IMR-90 (cell line): Measurements from ENCODE around the gene METTL4. TPM values are rescaled to one million over a fixed set of nuclear protein-coding genes. Genes with fewer than 3 reads are reported as not detected.

Experiments
- ATAC-seq: fragments of 200-7000 bp; cut with Tn5 transposase; 2 replicates; pipeline ENCODE4 v1.9.1; 2020; ENCODE audit warnings: low read depth, mild to moderate bottlenecking, moderate library complexity
- BruUV-seq: library from RNA; stranded (reverse); fragments of 400-500 nt; replicated peaks from 2 replicates; lab custom pipeline; 2021; lab: Mats Ljungman, UMichigan
- CTCF ChIA-PET: fragments of 300-600 bp; formaldehyde crosslinking; extraction: SDS; loops from one replicate; lab custom pipeline; 2021; ENCODE audit warnings: antibody characterized with exemption; lab: Yijun Ruan, JAX
- POLR2A ChIA-PET: fragments of 300-600 bp; sonication (Branson Sonifier 250); formaldehyde crosslinking; loops from one replicate; lab custom pipeline; 2022; ENCODE audit warnings: antibody characterized with exemption; ENCODE audit not compliant: unreplicated experiment; lab: Charles Lee
- DNase-seq: peaks from one replicate; pipeline ENCODE4 v3.0.0; 2013
- H2AFZ ChIP-seq: replicated peaks from 2 replicates; pipeline ENCODE3; 2013; ENCODE audit warnings: low read length, mild to moderate bottlenecking; ENCODE audit not compliant: poor library complexity
- H2AK5ac ChIP-seq: 2 replicates; pipeline ENCODE4 v1.6.1; 2013; ENCODE audit warnings: low read depth, low read length, inconsistent platforms
- H2AK9ac ChIP-seq: replicated peaks from 2 replicates; pipeline ENCODE3; 2013; ENCODE audit warnings: mild to moderate bottlenecking, low read depth, low read length, moderate library complexity; ENCODE audit not compliant: poor library complexity
- H2BK120ac ChIP-seq: 2 replicates; pipeline ENCODE4 v1.6.1; 2013; ENCODE audit warnings: low read depth, low read length, inconsistent platforms
- H2BK15ac ChIP-seq: 3 replicates; pipeline ENCODE4 v1.6.1; 2013; ENCODE audit warnings: low read depth, low read length, inconsistent platforms
- H2BK20ac ChIP-seq: 2 replicates; pipeline ENCODE4 v1.6.1; 2013; ENCODE audit warnings: low read depth, mild to moderate bottlenecking, inconsistent platforms, low read length, moderate library complexity
- H2BK5ac ChIP-seq: 2 replicates; pipeline ENCODE4 v1.6.1; 2013; ENCODE audit warnings: mild to moderate bottlenecking, low read depth, low read length, inconsistent platforms; ENCODE audit not compliant: poor library complexity, severe bottlenecking
- H3K14ac ChIP-seq: replicated peaks from 2 replicates; pipeline ENCODE4 v1.6.1; 2013; ENCODE audit warnings: low read depth, low read length, inconsistent platforms
- H3K18ac ChIP-seq: 2 replicates; pipeline ENCODE4 v1.6.1; 2013; ENCODE audit warnings: low read depth, low read length, control low read depth
- H3K23ac ChIP-seq: 2 replicates; pipeline ENCODE4 v1.6.1; 2013; ENCODE audit warnings: low read depth, low read length, inconsistent platforms
- H3K27ac ChIP-seq: 2 replicates; pipeline ENCODE4 v1.5.1; 2013; ENCODE audit warnings: mild to moderate bottlenecking, control low read depth, low read length; ENCODE audit not compliant: insufficient read depth
- H3K27me3 ChIP-seq: 2 replicates; pipeline ENCODE4 v1.6.1; 2013; ENCODE audit warnings: low read length; ENCODE audit not compliant: control insufficient read depth, insufficient read depth
- H3K36me3 ChIP-seq: 2 replicates; pipeline ENCODE4 v1.6.1; 2013; ENCODE audit warnings: low read length, mixed read lengths; ENCODE audit not compliant: control insufficient read depth, insufficient read depth
- H3K4ac ChIP-seq: 2 replicates; pipeline ENCODE4 v1.6.1; 2013; ENCODE audit warnings: low read depth, low read length, inconsistent platforms
- H3K4me1 ChIP-seq: 2 replicates; pipeline ENCODE4 v1.6.1; 2013; ENCODE audit warnings: low read length, mixed read lengths; ENCODE audit not compliant: control insufficient read depth, insufficient read depth
- H3K4me2 ChIP-seq: 2 replicates; pipeline ENCODE4 v1.6.1; 2013; ENCODE audit warnings: low read depth, mild to moderate bottlenecking, control low read depth, low read length, moderate library complexity
- H3K4me3 ChIP-seq: 2 replicates; pipeline ENCODE4 v1.5.1; 2013; ENCODE audit warnings: low read depth, mild to moderate bottlenecking, control low read depth, low read length, moderate library complexity; ENCODE audit not compliant: insufficient read depth
- H3K56ac ChIP-seq: 2 replicates; pipeline ENCODE4 v1.6.1; 2013; ENCODE audit warnings: low read length, inconsistent platforms; ENCODE audit not compliant: insufficient read depth; ENCODE audit errors: extremely low read depth
- H3K79me1 ChIP-seq, 2 experiments: 2 replicates each; pipeline ENCODE4 v1.6.1; 2013; ENCODE audit warnings: low read length in 2 of 2, inconsistent platforms in 1 of 2, low read depth in 1 of 2
- H3K9ac ChIP-seq: 2 replicates; pipeline ENCODE4 v1.6.1; 2013; ENCODE audit warnings: low read depth, low read length, control low read depth
- H3K9me1 ChIP-seq: 2 replicates; pipeline ENCODE4 v1.6.1; 2013; ENCODE audit warnings: low read length, inconsistent platforms; ENCODE audit not compliant: insufficient read depth
- H3K9me3 ChIP-seq: 2 replicates; pipeline ENCODE4 v1.6.1; 2013; ENCODE audit warnings: low read length; ENCODE audit not compliant: control insufficient read depth, insufficient read depth
- H4K20me1 ChIP-seq: 2 replicates; pipeline ENCODE4 v1.6.1; 2013; ENCODE audit warnings: low read length, inconsistent platforms; ENCODE audit not compliant: insufficient read depth
- H4K5ac ChIP-seq: 2 replicates; pipeline ENCODE4 v1.6.1; 2013; ENCODE audit warnings: mild to moderate bottlenecking, low read depth, low read length, control low read depth
- H4K8ac ChIP-seq, 2 experiments: 2 replicates each; pipeline ENCODE4 v1.6.1; 2013; ENCODE audit warnings: low read depth in 2 of 2, low read length in 2 of 2, control low read depth in 1 of 2, inconsistent platforms in 1 of 2
- H4K91ac ChIP-seq: 2 replicates; pipeline ENCODE4 v1.6.1; 2013; ENCODE audit warnings: low read depth, low read length, inconsistent platforms; ENCODE audit not compliant: insufficient read depth
- BHLHE40 ChIP-seq: fragments of 150-350 bp; IDR thresholded peaks from 2 replicates; pipeline ENCODE4 v1.6.1; 2016; ENCODE audit warnings: mild to moderate bottlenecking, low read depth, low read length
- CEBPB ChIP-seq: IDR thresholded peaks from 2 replicates; pipeline ENCODE4 v1.6.1; 2012; ENCODE audit warnings: low read depth, low read length, improper control_type of control experiment
- CHD1 ChIP-seq: IDR thresholded peaks from 2 replicates; pipeline ENCODE4 v1.6.1; 2012; ENCODE audit warnings: low read depth, low read length, improper control_type of control experiment
- FOS ChIP-seq: fragments of 150-350 bp; IDR thresholded peaks from 2 replicates; pipeline ENCODE4 v1.6.1; 2016; ENCODE audit warnings: low read depth, low read length
- MAFK ChIP-seq: IDR thresholded peaks from 2 replicates; pipeline ENCODE4 v1.6.1; 2012; ENCODE audit warnings: low read depth, low read length, improper control_type of control experiment
- MAZ ChIP-seq: IDR thresholded peaks from 2 replicates; pipeline ENCODE4 v1.6.1; 2012; ENCODE audit warnings: low read depth, mild to moderate bottlenecking, low read length, improper control_type of control experiment, moderate library complexity, borderline replicate concordance
- MXI1 ChIP-seq: IDR thresholded peaks from 2 replicates; pipeline ENCODE4 v1.6.1; 2012; ENCODE audit warnings: low read depth, mild to moderate bottlenecking, low read length, moderate library complexity, borderline replicate concordance
- NFE2L2 ChIP-seq: fragments of 150-350 bp; IDR thresholded peaks from 2 replicates; pipeline ENCODE4 v1.6.1; 2016; ENCODE audit warnings: low read depth, mild to moderate bottlenecking, low read length
- POLR2A ChIP-seq: IDR thresholded peaks from 2 replicates; pipeline ENCODE4 v1.6.1; 2012; ENCODE audit warnings: mild to moderate bottlenecking, low read depth, low read length
- RAD21 ChIP-seq: IDR thresholded peaks from 2 replicates; pipeline ENCODE4 v1.6.1; 2012; ENCODE audit warnings: low read length, improper control_type of control experiment
- RCOR1 ChIP-seq: IDR thresholded peaks from 2 replicates; pipeline ENCODE4 v1.6.1; 2012; ENCODE audit warnings: mild to moderate bottlenecking, low read length, improper control_type of control experiment; ENCODE audit not compliant: insufficient replicate concordance
- RFX5 ChIP-seq: IDR thresholded peaks from 2 replicates; pipeline ENCODE4 v1.8.0; 2012; ENCODE audit warnings: low read depth, mild to moderate bottlenecking, low read length, moderate library complexity
- SMC3 ChIP-seq: fragments of 150-350 bp; IDR thresholded peaks from 2 replicates; pipeline ENCODE4 v1.6.1; 2016; ENCODE audit warnings: low read depth, mild to moderate bottlenecking, antibody characterized with exemption, low read length, moderate library complexity
- WGBS, 2 experiments: methylation state at CpG; one replicate each; pipeline versions ENCODE4 v1.1.5 to v1.1.7; 2013; ENCODE audit warnings: missing lambda C conversion rate in 2 of 2; ENCODE audit not compliant: insufficient read length in 1 of 2; ENCODE audit errors: extremely low coverage in 2 of 2; 5-methylcytosine and 5-hydroxymethylcytosine counted together
- dilution Hi-C: fragments of 300-500 bp; cut with HindIII; formaldehyde crosslinking; loops from one replicate; pipeline ENCODE4 v1.14.3; 2018; ENCODE audit warnings: low sequenced_read_pairs; ENCODE audit not compliant: unreplicated experiment
- in situ Hi-C: fragments of 300-500 bp; cut with MboI; formaldehyde crosslinking; loops from 3 replicates; pipeline ENCODE4 v1.14.3; 2019; ENCODE audit warnings: low sequenced_read_pairs, inconsistent platforms, mixed read lengths
- intact Hi-C: fragments of 100-400 bp; cut with micrococcal nuclease; formaldehyde crosslinking; loops from 2 replicates; pipeline ENCODE4 v1.10.0; 2022
- polyA plus RNA-seq, 3 experiments: library from polyadenylated mRNA; depleted of rRNA; stranded (reverse); fragments of >200 nt; gene quantifications; 2 replicates each; pipeline ENCODE4 v1.2.3, GENCODE V29; 2012; ENCODE audit warnings: low replicate concordance in 1 of 3
- total RNA-seq: library from RNA; depleted of rRNA; stranded (reverse); fragments of >200 nt; gene quantifications from 2 replicates; pipeline ENCODE4 v1.2.3, GENCODE V29; 2012
- TF ChIP-seq, protein P1 (sequence below): conservative IDR thresholded peaks from 2 replicates; pipeline ENCODE4 v1.5.1; 2012; ENCODE audit warnings: mild to moderate bottlenecking, low read depth, low read length, improper control_type of control experiment
- TF ChIP-seq, protein P2 (sequence below): fragments of 150-350 bp; IDR thresholded peaks from 2 replicates; pipeline ENCODE4 v1.6.1; 2017; ENCODE audit warnings: mild to moderate bottlenecking, antibody characterized with exemption, low read length, low read depth
- TF ChIP-seq, protein P3 (sequence below): fragments of 150-350 bp; IDR thresholded peaks from 2 replicates; pipeline ENCODE4 v1.6.1; 2016; ENCODE audit warnings: low read depth, mild to moderate bottlenecking, low read length, moderate library complexity, borderline replicate concordance

The METTL4 gene
- total and polyA plus RNA-seq, 2 of the 4 experiments (the other 2 are of a cell fraction) = 4.9 to 5.4 TPM

DNA sequence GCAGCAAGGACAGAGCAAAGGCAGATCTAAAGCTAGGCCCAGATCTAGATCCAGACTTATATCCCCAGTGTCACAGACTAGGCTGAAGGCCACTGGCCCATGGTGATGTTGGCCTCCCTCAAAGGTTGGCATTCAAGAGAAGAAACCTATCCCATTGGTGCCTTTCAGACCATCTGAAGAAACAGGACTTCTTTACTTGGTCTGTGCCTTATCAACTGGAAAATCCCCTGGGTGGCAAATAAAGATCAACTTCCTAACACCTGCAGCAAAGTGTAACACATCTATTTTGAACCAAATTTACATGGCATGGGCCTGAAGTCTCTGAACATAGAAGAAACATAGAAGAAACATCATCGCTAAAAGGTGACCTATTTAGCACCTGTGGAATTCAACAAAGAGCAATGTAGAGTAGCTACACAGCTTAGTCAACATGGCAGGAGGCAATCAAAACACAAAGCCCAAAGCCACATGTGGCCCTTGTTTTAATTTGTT, 35.8 kb downstream of the METTL4 start:
- Histone ChIP-seq H2AK9ac (no peak overlapping the region), H3K4me2 (no peak overlapping the region), H2BK120ac (no peak overlapping the region), H3K56ac (no peak overlapping the region), H2AFZ (no peak overlapping the region), H3K18ac (no peak overlapping the region), H3K4me3 (no peak overlapping the region), H2BK15ac (no peak overlapping the region), H3K4me1 (no peaks in the 10 kb centered on the region), H3K14ac (no peak overlapping the region), H4K8ac (no peak overlapping the region), H3K9me3 (peaks cover 2% of the 10 kb centered on the region), H3K23ac (no peak overlapping the region), H3K9ac (no peak overlapping the region), H3K9me1 (no peaks in the 10 kb centered on the region), H4K20me1 (no peaks in the 10 kb centered on the region), H3K4ac (0 out of 2 replicates have a peak overlapping the region, but pooled peaks have one; percentile 15), H3K36me3 (no peaks in the 10 kb centered on the region), H3K79me1 (no peaks in the 10 kb centered on the region), H2AK5ac (no peak overlapping the region), H3K27me3 (no peaks in the 10 kb centered on the region), H3K27ac (no peak overlapping the region), H2BK20ac (no peak overlapping the region), H2BK5ac (no peak overlapping the region), H4K5ac (no peak overlapping the region), H4K91ac (no peak overlapping the region)
- 100% methylated on average over 1 of the region's 1 CpG; no CpG with 5 or more reads in 1 of the 2 experiments for WGBS, 2 experiments
- ATAC-seq (no peak), DNase-seq (no peak)
- in situ Hi-C loops = loop anchor here (5.0 to 25.0 kb wide), 3 partner anchors 198 to 948 kb away; no protein-coding TSS in a partner anchor
- intact Hi-C loops = no loop called here
- dilution Hi-C loops = no loop called here
- TF ChIP-seq BHLHE40 = no peak
- TF ChIP-seq, protein P1, sequence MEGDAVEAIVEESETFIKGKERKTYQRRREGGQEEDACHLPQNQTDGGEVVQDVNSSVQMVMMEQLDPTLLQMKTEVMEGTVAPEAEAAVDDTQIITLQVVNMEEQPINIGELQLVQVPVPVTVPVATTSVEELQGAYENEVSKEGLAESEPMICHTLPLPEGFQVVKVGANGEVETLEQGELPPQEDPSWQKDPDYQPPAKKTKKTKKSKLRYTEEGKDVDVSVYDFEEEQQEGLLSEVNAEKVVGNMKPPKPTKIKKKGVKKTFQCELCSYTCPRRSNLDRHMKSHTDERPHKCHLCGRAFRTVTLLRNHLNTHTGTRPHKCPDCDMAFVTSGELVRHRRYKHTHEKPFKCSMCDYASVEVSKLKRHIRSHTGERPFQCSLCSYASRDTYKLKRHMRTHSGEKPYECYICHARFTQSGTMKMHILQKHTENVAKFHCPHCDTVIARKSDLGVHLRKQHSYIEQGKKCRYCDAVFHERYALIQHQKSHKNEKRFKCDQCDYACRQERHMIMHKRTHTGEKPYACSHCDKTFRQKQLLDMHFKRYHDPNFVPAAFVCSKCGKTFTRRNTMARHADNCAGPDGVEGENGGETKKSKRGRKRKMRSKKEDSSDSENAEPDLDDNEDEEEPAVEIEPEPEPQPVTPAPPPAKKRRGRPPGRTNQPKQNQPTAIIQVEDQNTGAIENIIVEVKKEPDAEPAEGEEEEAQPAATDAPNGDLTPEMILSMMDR = no peak
- no peak for TF ChIP-seq RAD21
- TF ChIP-seq, protein P2, sequence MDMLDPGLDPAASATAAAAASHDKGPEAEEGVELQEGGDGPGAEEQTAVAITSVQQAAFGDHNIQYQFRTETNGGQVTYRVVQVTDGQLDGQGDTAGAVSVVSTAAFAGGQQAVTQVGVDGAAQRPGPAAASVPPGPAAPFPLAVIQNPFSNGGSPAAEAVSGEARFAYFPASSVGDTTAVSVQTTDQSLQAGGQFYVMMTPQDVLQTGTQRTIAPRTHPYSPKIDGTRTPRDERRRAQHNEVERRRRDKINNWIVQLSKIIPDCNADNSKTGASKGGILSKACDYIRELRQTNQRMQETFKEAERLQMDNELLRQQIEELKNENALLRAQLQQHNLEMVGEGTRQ = no peak
- TF ChIP-seq SMC3 = no peak
- TF ChIP-seq POLR2A = no peak
- no peak for TF ChIP-seq MXI1
- no peak for TF ChIP-seq RFX5
- no peak for TF ChIP-seq CHD1
- no peak for TF ChIP-seq MAZ
- no peak for TF ChIP-seq RCOR1
- TF ChIP-seq, protein P3, sequence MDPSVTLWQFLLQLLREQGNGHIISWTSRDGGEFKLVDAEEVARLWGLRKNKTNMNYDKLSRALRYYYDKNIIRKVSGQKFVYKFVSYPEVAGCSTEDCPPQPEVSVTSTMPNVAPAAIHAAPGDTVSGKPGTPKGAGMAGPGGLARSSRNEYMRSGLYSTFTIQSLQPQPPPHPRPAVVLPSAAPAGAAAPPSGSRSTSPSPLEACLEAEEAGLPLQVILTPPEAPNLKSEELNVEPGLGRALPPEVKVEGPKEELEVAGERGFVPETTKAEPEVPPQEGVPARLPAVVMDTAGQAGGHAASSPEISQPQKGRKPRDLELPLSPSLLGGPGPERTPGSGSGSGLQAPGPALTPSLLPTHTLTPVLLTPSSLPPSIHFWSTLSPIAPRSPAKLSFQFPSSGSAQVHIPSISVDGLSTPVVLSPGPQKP = no peak
- no peak for TF ChIP-seq FOS
- no peak for TF ChIP-seq NFE2L2
- TF ChIP-seq MAFK = no peak
- TF ChIP-seq CEBPB = no peak
- CTCF ChIA-PET = interaction anchor here (1.2 kb wide), 1 partner anchor 11 kb away, joined by 3 read pairs; no protein-coding TSS in a partner anchor
- POLR2A ChIA-PET = no interaction called here
- BruUV-seq = no TSS peak
